ENCODE measurements around the gene MACROD2.

DNA sequence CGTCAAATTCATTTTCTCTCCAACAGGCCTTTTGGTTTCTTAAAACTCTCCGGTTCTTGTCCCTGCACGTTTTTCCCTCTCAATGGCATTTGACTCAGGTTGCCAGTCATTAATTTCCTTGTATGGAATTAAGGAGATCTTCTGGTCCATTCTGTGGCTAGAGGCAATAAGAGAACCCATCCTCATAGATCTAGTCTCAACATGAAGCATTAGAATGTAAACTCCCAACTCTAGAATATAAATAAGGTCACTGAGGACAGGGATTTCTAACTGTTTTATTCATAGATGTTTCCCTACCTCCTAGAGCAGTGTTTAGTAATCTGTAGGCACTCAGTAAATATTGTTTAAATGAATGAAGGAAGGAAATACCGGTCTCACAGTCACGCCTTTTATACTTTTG, 527.3 kb downstream of the MACROD2 start:
- TF ChIP-seq, protein P1, sequence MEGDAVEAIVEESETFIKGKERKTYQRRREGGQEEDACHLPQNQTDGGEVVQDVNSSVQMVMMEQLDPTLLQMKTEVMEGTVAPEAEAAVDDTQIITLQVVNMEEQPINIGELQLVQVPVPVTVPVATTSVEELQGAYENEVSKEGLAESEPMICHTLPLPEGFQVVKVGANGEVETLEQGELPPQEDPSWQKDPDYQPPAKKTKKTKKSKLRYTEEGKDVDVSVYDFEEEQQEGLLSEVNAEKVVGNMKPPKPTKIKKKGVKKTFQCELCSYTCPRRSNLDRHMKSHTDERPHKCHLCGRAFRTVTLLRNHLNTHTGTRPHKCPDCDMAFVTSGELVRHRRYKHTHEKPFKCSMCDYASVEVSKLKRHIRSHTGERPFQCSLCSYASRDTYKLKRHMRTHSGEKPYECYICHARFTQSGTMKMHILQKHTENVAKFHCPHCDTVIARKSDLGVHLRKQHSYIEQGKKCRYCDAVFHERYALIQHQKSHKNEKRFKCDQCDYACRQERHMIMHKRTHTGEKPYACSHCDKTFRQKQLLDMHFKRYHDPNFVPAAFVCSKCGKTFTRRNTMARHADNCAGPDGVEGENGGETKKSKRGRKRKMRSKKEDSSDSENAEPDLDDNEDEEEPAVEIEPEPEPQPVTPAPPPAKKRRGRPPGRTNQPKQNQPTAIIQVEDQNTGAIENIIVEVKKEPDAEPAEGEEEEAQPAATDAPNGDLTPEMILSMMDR (optimal IDR thresholded peaks at IDR 0.05 in 1 of 3, IDR thresholded peaks at IDR 0.05 in 1 of 3, conservative IDR thresholded peaks at IDR 0.05 in 1 of 3; ENCODE audit: extremely low read depth in 1 of 3, insufficient read depth in 2 of 3, low read length in 3 of 3), result no peak
- no peak for TF ChIP-seq EZH2 (IDR thresholded peaks at IDR 0.05; ENCODE audit: low read length)
